WTC11 (cell line): ENCODE results near the gene SETD3. TPM values are rescaled to one million over a fixed set of nuclear protein-coding genes. Genes with fewer than 3 reads are reported as not detected.

Source experiments
- ATAC-seq: fragments of 200-7000 bp; cut with Tn5 transposase; 2 replicates; pipeline ENCODE4 v1.10.0; 2021; ENCODE audit warnings: mild to moderate bottlenecking, moderate library complexity
- CTCF ChIA-PET: fragments of 300-600 bp; sonication (Branson Sonifier 250); formaldehyde crosslinking; loops from one replicate; lab custom pipeline; 2021; ENCODE audit warnings: antibody characterized with exemption; lab: Charles Lee
- POLR2A ChIA-PET: fragments of 350-600 bp; sonication (Branson Sonifier 250); formaldehyde crosslinking; loops from one replicate; lab custom pipeline; 2021; ENCODE audit warnings: antibody characterized with exemption; lab: Charles Lee
- DNase-seq: peaks from one replicate; pipeline ENCODE4 v3.0.0; 2021; ENCODE audit warnings: low spot score
- H3K27ac Mint-ChIP-seq: 2 replicates; pipeline ENCODE4 v1.8.0; 2021; ENCODE audit warnings: mixed read lengths
- H3K27me3 Mint-ChIP-seq: 2 replicates; pipeline ENCODE4 v1.8.0; 2021; ENCODE audit warnings: low read depth, mild to moderate bottlenecking, moderate library complexity, mixed read lengths
- H3K36me3 Mint-ChIP-seq: 2 replicates; pipeline ENCODE4 v1.8.0; 2021; ENCODE audit warnings: mixed read lengths
- H3K4me1 Mint-ChIP-seq: 2 replicates; pipeline ENCODE4 v1.8.0; 2022; ENCODE audit warnings: mixed read lengths
- H3K4me3 Mint-ChIP-seq: 2 replicates; pipeline ENCODE4 v1.8.0; 2021; ENCODE audit warnings: mild to moderate bottlenecking, moderate library complexity, mixed read lengths
- H3K9me3 Mint-ChIP-seq: 2 replicates; pipeline ENCODE4 v1.8.0; 2021; ENCODE audit warnings: mixed read lengths
- CREB1 ChIP-seq: sonication (generic); formaldehyde crosslinking; IDR thresholded peaks from 2 replicates; pipeline ENCODE4 v1.8.0; 2023; ENCODE audit warnings: mild to moderate bottlenecking, missing genetic modification reagents
- FOXK1 ChIP-seq: sonication (generic); formaldehyde crosslinking; IDR thresholded peaks from 2 replicates; pipeline ENCODE4 v1.8.0; 2022; ENCODE audit warnings: mild to moderate bottlenecking, moderate library complexity, missing genetic modification reagents
- GRHL2 ChIP-seq: fragments of 250-450 bp; sonication (Bioruptor Pico); IDR thresholded peaks from 2 replicates; pipeline ENCODE4 v1.8.0; 2022; ENCODE audit warnings: mild to moderate bottlenecking, moderate library complexity; ENCODE audit not compliant: insufficient replicate concordance, severe bottlenecking
- IRF2 ChIP-seq: sonication (generic); formaldehyde crosslinking; IDR thresholded peaks from 2 replicates; pipeline ENCODE4 v1.8.0; 2022; ENCODE audit warnings: low read depth, missing genetic modification reagents, borderline replicate concordance
- PRDM15 ChIP-seq: sonication (generic); formaldehyde crosslinking; IDR thresholded peaks from 2 replicates; pipeline ENCODE4 v1.8.0; 2022; ENCODE audit warnings: missing genetic modification reagents
- RELA ChIP-seq: sonication (generic); formaldehyde crosslinking; IDR thresholded peaks from 2 replicates; pipeline ENCODE4 v1.8.1; 2022; ENCODE audit warnings: missing genetic modification reagents, mild to moderate bottlenecking, borderline replicate concordance
- SMAD3 ChIP-seq: sonication (generic); formaldehyde crosslinking; IDR thresholded peaks from 2 replicates; pipeline ENCODE4 v1.8.0; 2022; ENCODE audit warnings: missing genetic modification reagents, mild to moderate bottlenecking, borderline replicate concordance
- STAT6 ChIP-seq: sonication (generic); formaldehyde crosslinking; conservative IDR thresholded peaks from 2 replicates; pipeline ENCODE4 v1.8.1; 2023; ENCODE audit warnings: mild to moderate bottlenecking, low read depth, missing genetic modification reagents, moderate library complexity
- TCF7 ChIP-seq: sonication (generic); formaldehyde crosslinking; IDR thresholded peaks from 2 replicates; pipeline ENCODE4 v1.8.0; 2022; ENCODE audit warnings: mild to moderate bottlenecking, low read depth, missing genetic modification reagents, moderate library complexity
- USF2 ChIP-seq: sonication (generic); formaldehyde crosslinking; IDR thresholded peaks from 2 replicates; pipeline ENCODE4 v1.8.1; 2023; ENCODE audit warnings: mild to moderate bottlenecking, missing genetic modification reagents, moderate library complexity
- ZBTB43 ChIP-seq: sonication (generic); formaldehyde crosslinking; IDR thresholded peaks from 2 replicates; pipeline ENCODE4 v1.8.1; 2023; ENCODE audit warnings: mild to moderate bottlenecking, missing genetic modification reagents
- ZMAT4 ChIP-seq: fragments of 250-450 bp; sonication (Bioruptor Pico); IDR thresholded peaks from 2 replicates; pipeline ENCODE4 v1.9.0; 2021; ENCODE audit warnings: mild to moderate bottlenecking
- ZNF512 ChIP-seq: sonication (generic); formaldehyde crosslinking; IDR thresholded peaks from 2 replicates; pipeline ENCODE4 v1.8.1; 2022; ENCODE audit warnings: missing genetic modification reagents, borderline replicate concordance
- ZNF671 ChIP-seq: fragments of 250-450 bp; sonication (Bioruptor Pico); IDR thresholded peaks from 2 replicates; pipeline ENCODE4 v1.8.0; 2021; ENCODE audit warnings: mild to moderate bottlenecking
- total RNA-seq: library from RNA; stranded (reverse); gene quantifications from 3 replicates; pipeline ENCODE4 v1.2.3, GENCODE V29; 2021
- TF ChIP-seq, protein P1 (sequence below): fragments of 200-600 bp; IDR thresholded peaks from 2 replicates; pipeline ENCODE4 v1.8.0; 2022; ENCODE audit warnings: antibody characterized with exemption
- TF ChIP-seq, protein P2 (sequence below): sonication (generic); formaldehyde crosslinking; conservative IDR thresholded peaks from 2 replicates; pipeline ENCODE4 v1.8.1; 2022; ENCODE audit warnings: mild to moderate bottlenecking, missing genetic modification reagents
- TF ChIP-seq, protein P3 (sequence below): fragments of 250-450 bp; sonication (Bioruptor Pico); IDR thresholded peaks from 2 replicates; pipeline ENCODE4 v1.9.0; 2021; ENCODE audit warnings: moderate library complexity, mild to moderate bottlenecking, inconsistent platforms, borderline replicate concordance

Gene SETD3
- total RNA-seq, 1 experiment from 2014 or later, result 53.1 TPM

DNA sequence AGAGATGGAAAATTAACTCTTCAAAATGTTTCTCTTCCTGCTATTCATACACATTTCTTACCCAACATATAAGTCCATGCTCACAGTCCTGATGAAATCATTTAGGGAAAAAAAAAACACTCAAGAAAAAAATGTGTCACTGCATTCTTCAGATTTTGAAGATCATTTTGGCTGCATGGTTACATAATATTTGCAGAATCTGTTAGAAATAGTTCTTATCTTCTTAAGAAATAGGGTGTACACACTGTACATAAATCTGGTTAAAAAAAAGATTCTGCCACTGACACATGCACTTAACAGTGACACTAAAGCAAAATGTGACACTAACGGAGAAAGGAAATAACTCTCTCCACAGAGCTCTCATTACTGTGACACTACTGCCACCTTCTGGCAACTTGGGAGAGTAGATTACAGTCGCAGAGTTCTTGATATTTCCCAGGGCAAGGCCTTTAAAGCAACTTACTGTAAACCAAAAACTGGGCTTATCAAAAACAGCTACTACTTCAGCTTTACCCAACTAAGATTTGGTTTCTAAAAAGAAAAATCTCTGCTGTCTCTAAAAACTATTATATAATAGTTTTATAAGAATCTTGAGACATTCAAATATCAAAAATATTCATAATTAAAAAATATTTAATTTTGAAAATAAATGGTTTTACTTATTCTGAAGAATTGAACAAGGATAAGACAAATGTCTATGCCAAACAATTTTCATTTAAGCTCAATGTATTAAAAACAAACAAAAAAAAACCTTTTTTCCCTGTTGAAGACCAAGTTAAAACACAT lies 65.0 kb downstream of the SETD3 start:
- no peaks in the 10 kb centered on the region for H3K27me3 Mint-ChIP-seq
- TF ChIP-seq, protein P1, sequence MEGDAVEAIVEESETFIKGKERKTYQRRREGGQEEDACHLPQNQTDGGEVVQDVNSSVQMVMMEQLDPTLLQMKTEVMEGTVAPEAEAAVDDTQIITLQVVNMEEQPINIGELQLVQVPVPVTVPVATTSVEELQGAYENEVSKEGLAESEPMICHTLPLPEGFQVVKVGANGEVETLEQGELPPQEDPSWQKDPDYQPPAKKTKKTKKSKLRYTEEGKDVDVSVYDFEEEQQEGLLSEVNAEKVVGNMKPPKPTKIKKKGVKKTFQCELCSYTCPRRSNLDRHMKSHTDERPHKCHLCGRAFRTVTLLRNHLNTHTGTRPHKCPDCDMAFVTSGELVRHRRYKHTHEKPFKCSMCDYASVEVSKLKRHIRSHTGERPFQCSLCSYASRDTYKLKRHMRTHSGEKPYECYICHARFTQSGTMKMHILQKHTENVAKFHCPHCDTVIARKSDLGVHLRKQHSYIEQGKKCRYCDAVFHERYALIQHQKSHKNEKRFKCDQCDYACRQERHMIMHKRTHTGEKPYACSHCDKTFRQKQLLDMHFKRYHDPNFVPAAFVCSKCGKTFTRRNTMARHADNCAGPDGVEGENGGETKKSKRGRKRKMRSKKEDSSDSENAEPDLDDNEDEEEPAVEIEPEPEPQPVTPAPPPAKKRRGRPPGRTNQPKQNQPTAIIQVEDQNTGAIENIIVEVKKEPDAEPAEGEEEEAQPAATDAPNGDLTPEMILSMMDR, result peak; percentile 70
- TF ChIP-seq ZNF512 (CRISPR knock-in tag), result no peak
- CTCF ChIA-PET, result interaction anchor here (0.6 to 13.7 kb wide), 24 partner anchors 9 to 466 kb away, joined by 3 to 416 read pairs (median 5); partner anchors contain the start of genes BCL11B, CCNK and SETD3
- peaks cover 61% of the 10 kb centered on the region for H3K4me1 Mint-ChIP-seq
- ATAC-seq, result peak; percentile 35
- H3K36me3 Mint-ChIP-seq, result no peaks in the 10 kb centered on the region
- H3K9me3 Mint-ChIP-seq, result no peaks in the 10 kb centered on the region
- peak; percentile 52 for DNase-seq
- H3K4me3 Mint-ChIP-seq, result peak overlapping the region; percentile 8
- POLR2A ChIA-PET, result interaction anchor here (0.9 to 1.8 kb wide), 3 partner anchors 23 to 65 kb away, joined by 3 to 4 read pairs (median 3); partner anchors contain the start of genes CCNK and SETD3
- peak overlapping the region; percentile 16 for H3K27ac Mint-ChIP-seq

- ChIA-PET CTCF (interaction anchor here (1.2 to 13.7 kb wide), 4 partner anchors 21 to 379 kb away, joined by 3 to 416 read pairs (median 44); no protein-coding TSS in a partner anchor), POLR2A (no interaction called here)
- Mint-ChIP-seq H3K27ac (peak overlapping the region; percentile 98), H3K36me3 (no peaks in the 10 kb centered on the region), H3K27me3 (no peaks in the 10 kb centered on the region), H3K4me3 (no peak overlapping the region), H3K9me3 (no peaks in the 10 kb centered on the region), H3K4me1 (peaks cover 69% of the 10 kb centered on the region)
- DNase-seq, result no peak
- ATAC-seq, result no peak
- no peak for TF ChIP-seq SMAD3 (CRISPR knock-in tag)
- no peak for TF ChIP-seq ZMAT4 (CRISPR knock-in tag)
- TF ChIP-seq, protein P2, sequence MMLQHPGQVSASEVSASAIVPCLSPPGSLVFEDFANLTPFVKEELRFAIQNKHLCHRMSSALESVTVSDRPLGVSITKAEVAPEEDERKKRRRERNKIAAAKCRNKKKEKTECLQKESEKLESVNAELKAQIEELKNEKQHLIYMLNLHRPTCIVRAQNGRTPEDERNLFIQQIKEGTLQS (CRISPR knock-in tag), result no peak
- TF ChIP-seq STAT6 (CRISPR knock-in tag), result no peak
- TF ChIP-seq USF2 (CRISPR knock-in tag), result no peak
- TF ChIP-seq ZBTB43 (CRISPR knock-in tag), result no peak
- no peak for TF ChIP-seq CREB1
- no peak for TF ChIP-seq FOXK1 (CRISPR knock-in tag)
- TF ChIP-seq RELA (CRISPR knock-in tag), result no peak
- TF ChIP-seq IRF2, result no peak
- TF ChIP-seq ZNF671 (CRISPR knock-in tag), result no peak
- TF ChIP-seq GRHL2 (CRISPR knock-in tag), result no peak
- TF ChIP-seq, protein P3, sequence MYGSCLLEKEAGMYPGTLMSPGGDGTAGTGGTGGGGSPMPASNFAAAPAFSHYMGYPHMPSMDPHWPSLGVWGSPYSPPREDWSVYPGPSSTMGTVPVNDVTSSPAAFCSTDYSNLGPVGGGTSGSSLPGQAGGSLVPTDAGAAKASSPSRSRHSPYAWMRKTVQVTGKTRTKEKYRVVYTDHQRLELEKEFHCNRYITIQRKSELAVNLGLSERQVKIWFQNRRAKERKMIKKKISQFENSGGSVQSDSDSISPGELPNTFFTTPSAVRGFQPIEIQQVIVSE, result no peak
- TF ChIP-seq TCF7 (CRISPR knock-in tag), result no peak
- no peak for TF ChIP-seq PRDM15 (CRISPR knock-in tag)
These were observed 66.7 kb downstream of the SETD3 start for GRCh38 chr14:99413911-99414310.
